GM12878 (cell line): ENCODE data around the gene AFF2. TPM values are rescaled to one million over a fixed set of nuclear protein-coding genes. Genes with fewer than 3 reads are reported as not detected.

ENCODE experiments used
- ATAC-seq: fragments of 200-7000 bp; cut with Tn5 transposase; 3 replicates; pipeline ENCODE4 v1.9.1; 2020; ENCODE audit warnings: mild to moderate bottlenecking, moderate library complexity
- BruUV-seq: library from RNA; stranded (reverse); fragments of 400-500 nt; replicated peaks from 2 replicates; lab custom pipeline; 2021; lab: Mats Ljungman, UMichigan
- CTCF ChIA-PET: fragments of 300-600 bp; sonication (Branson Sonifier 250); formaldehyde crosslinking; extraction: SDS; loops from one replicate; lab custom pipeline; 2021; ENCODE audit warnings: inconsistent platforms; lab: Yijun Ruan, JAX
- POLR2A ChIA-PET: fragments of 350-600 bp; formaldehyde crosslinking; extraction: SDS; loops from one replicate; lab custom pipeline; 2021; ENCODE audit warnings: inconsistent platforms; lab: Charles Lee
- RAD21 ChIA-PET: fragments of 300-600 bp; sonication (Branson Sonifier 250); formaldehyde crosslinking; loops from one replicate; lab custom pipeline; 2023; ENCODE audit warnings: antibody characterized with exemption; ENCODE audit not compliant: unreplicated experiment; lab: Charles Lee
- SMC1A ChIA-PET: fragments of 300-600 bp; sonication (Branson Sonifier 250); formaldehyde crosslinking; loops from one replicate; lab custom pipeline; 2023; ENCODE audit not compliant: unreplicated experiment, uncharacterized antibody; lab: Charles Lee
- DNase-seq: peaks from one replicate; pipeline ENCODE4 v3.0.0-alpha.2; 2011; ENCODE audit warnings: low read depth, low spot score
- FAIRE-seq: peaks from 3 replicates; lab custom pipeline; 2011; peaks lifted over from hg19 to GRCh38; lab: Jason Lieb, UNC
- H2AFZ ChIP-seq: 2 replicates; pipeline ENCODE4 v1.6.0; 2011; ENCODE audit warnings: low read depth, low read length, control low read depth; ENCODE audit not compliant: control insufficient read depth
- H3K27ac ChIP-seq: 2 replicates; pipeline ENCODE4 v1.5.1; 2011; ENCODE audit warnings: control low read depth; ENCODE audit not compliant: control insufficient read depth, insufficient read depth
- H3K27me3 ChIP-seq, 2 experiments: replicated peaks in 1 of 2; 2 replicates each; pipeline versions ENCODE4 v1.6.0 to v1.6.1; 2011; ENCODE audit warnings: low read length in 1 of 2; ENCODE audit not compliant: control insufficient read depth in 2 of 2, insufficient read depth in 2 of 2
- H3K36me3 ChIP-seq, 2 experiments: 2 replicates each; pipeline ENCODE4 v1.5.1; 2011; ENCODE audit warnings: low read length in 1 of 2; ENCODE audit not compliant: control insufficient read depth in 2 of 2, insufficient read depth in 2 of 2
- H3K4me1 ChIP-seq: 2 replicates; pipeline ENCODE4 v1.6.1; 2011; ENCODE audit warnings: mild to moderate bottlenecking, low read length, moderate library complexity, mixed read lengths; ENCODE audit not compliant: control insufficient read depth, insufficient read depth
- H3K4me2 ChIP-seq: 2 replicates; pipeline ENCODE4 v1.6.0; 2011; ENCODE audit warnings: control low read depth; ENCODE audit not compliant: control insufficient read depth, insufficient read depth
- H3K4me3 ChIP-seq: fragments of 200-600 bp; sonication (generic); 2 replicates; pipeline ENCODE4 v1.5.1; 2016
- H3K79me2 ChIP-seq: 2 replicates; pipeline ENCODE4 v1.6.0; 2011; ENCODE audit warnings: low read length; ENCODE audit not compliant: control insufficient read depth, insufficient read depth
- H3K9ac ChIP-seq: 2 replicates; pipeline ENCODE4 v1.8.0; 2011; ENCODE audit warnings: low read length, control low read depth, mixed read lengths; ENCODE audit not compliant: control insufficient read depth, insufficient read depth
- H3K9me3 ChIP-seq: replicated peaks from 3 replicates; pipeline ENCODE4 v1.5.1; 2011; ENCODE audit warnings: mild to moderate bottlenecking, low read length; ENCODE audit not compliant: control insufficient read depth, insufficient read depth
- H4K20me1 ChIP-seq: 2 replicates; pipeline ENCODE4 v1.6.0; 2011; ENCODE audit not compliant: control insufficient read depth, insufficient read depth
- CBFB ChIP-seq: IDR thresholded peaks from 2 replicates; pipeline ENCODE4 v1.6.1; 2016; ENCODE audit warnings: antibody characterized with exemption, low read depth
- CREM ChIP-seq: IDR thresholded peaks from 2 replicates; pipeline ENCODE4 v1.6.1; 2014; ENCODE audit warnings: antibody characterized with exemption, low read depth
- IRF4 ChIP-seq: IDR thresholded peaks from 2 replicates; pipeline ENCODE4 v1.6.1; 2011; ENCODE audit warnings: low read depth, low read length
- MAX ChIP-seq: IDR thresholded peaks from 2 replicates; pipeline ENCODE4 v1.6.1; 2012; ENCODE audit warnings: low read depth, low read length, improper control_type of control experiment
- MYB ChIP-seq: fragments of 150-350 bp; IDR thresholded peaks from 2 replicates; pipeline ENCODE4 v1.6.1; 2014; ENCODE audit warnings: mild to moderate bottlenecking, low read depth, low read length, borderline replicate concordance
- NFYA ChIP-seq: IDR thresholded peaks from 2 replicates; pipeline ENCODE4 v1.6.1; 2011; ENCODE audit warnings: low read depth, mild to moderate bottlenecking, low read length, improper control_type of control experiment, borderline replicate concordance
- PAX8 ChIP-seq: fragments of 450-650 bp; IDR thresholded peaks from 2 replicates; pipeline ENCODE4 v1.6.1; 2017; ENCODE audit warnings: mild to moderate bottlenecking, moderate library complexity
- ZBTB11 ChIP-seq: fragments of 450-650 bp; formaldehyde crosslinking; IDR thresholded peaks from 2 replicates; pipeline ENCODE4 v1.5.0; 2022; ENCODE audit warnings: mild to moderate bottlenecking, missing genetic modification characterization
- whole genome bisulfite sequencing: methylation state at CpG from one replicate; pipeline ENCODE4 v1.1.6; 2016; ENCODE audit warnings: low lambda C conversion rate; ENCODE audit not compliant: insufficient replicate concordance, insufficient coverage; ENCODE audit errors: missing lambda C conversion rate; 5-methylcytosine and 5-hydroxymethylcytosine counted together
- in situ Hi-C: fragments of 300-500 bp; cut with MboI; formaldehyde crosslinking; loops from 9 replicates; pipeline ENCODE4 v1.14.3; 2018; ENCODE audit warnings: mixed read lengths
- intact Hi-C: fragments of 100-400 bp; cut with micrococcal nuclease; formaldehyde crosslinking; loops from one replicate; pipeline ENCODE4 v1.14.2; 2022; ENCODE audit not compliant: unreplicated experiment
- polyA plus RNA-seq, 11 experiments: library from polyadenylated mRNA; depleted of rRNA in 4 of 11; unstranded in 6 of 11; stranded (reverse) in 5 of 11; fragments of >200 nt; fragmentation: Nextera tagmentation in 4 of 11; fragmentation: Illumina TruSeq in 1 of 11; extraction: Ambion mirVana in 4 of 11; extraction: Trizol in 1 of 11; gene quantifications; 1 replicate in 1 of 11; 2 replicates in 10 of 11; pipeline versions ENCODE4 v1.2.1 to v1.2.3, GENCODE V29; 2011 to 2016; ENCODE audit warnings: inconsistent platforms in 2 of 11, missing spikeins in 2 of 11, low read depth in 1 of 11
- total RNA-seq, 4 experiments: library from RNA; depleted of rRNA in 3 of 4; stranded (reverse); fragments of >200 nt in 3 of 4; fragmentation: Illumina TruSeq in 1 of 4; extraction: Trizol in 1 of 4; gene quantifications; 2 replicates each; pipeline versions ENCODE4 v1.2.1 to v1.2.3, GENCODE V29; 2013 to 2021

The AFF2 gene
- total and polyA plus RNA-seq, 10 of the 15 experiments (the other 5 are each of a cell fraction or from before 2014, with no cell fraction given): under 0.01 to 0.03 TPM; not detected in 8

GRCh38 chrX:148785256-148785655 lies 284.8 kb downstream of the AFF2 start:
- DNase-seq (no peak), ATAC-seq (no peak), FAIRE-seq (no peak)
- TF ChIP-seq CBFB: no peak
- no peak for TF ChIP-seq MAX
- TF ChIP-seq MYB: no peak
- no peak for TF ChIP-seq ZBTB11
- TF ChIP-seq IRF4: no peak
- TF ChIP-seq NFYA: no peak
- TF ChIP-seq PAX8: no peak
- no peak for TF ChIP-seq CREM
- 0% methylated on average over 1 of the region's 1 CpG for WGBS
- ChIA-PET CTCF (interaction anchor here (1.0 kb wide), 1 partner anchor 501 kb away, joined by 3 read pairs; no protein-coding TSS in a partner anchor), POLR2A (interaction anchor here (1.1 kb wide), 1 partner anchor 9 kb away, joined by 3 read pairs; no protein-coding TSS in a partner anchor), RAD21 (interaction anchor here (1.0 to 1.5 kb wide), 3 partner anchors 10 to 501 kb away, joined by 3 read pairs; no protein-coding TSS in a partner anchor), SMC1A (interaction anchor here (0.6 kb wide), 1 partner anchor 223 kb away, joined by 4 read pairs; no protein-coding TSS in a partner anchor)
- intact Hi-C loops: no loop called here
- no TSS peak for BruUV-seq
- no peak overlapping the region for H2AFZ ChIP-seq
- no peak overlapping the region for H3K4me2 ChIP-seq
- no peaks in the 10 kb centered on the region for H3K36me3 ChIP-seq
- no peak overlapping the region for H3K27ac ChIP-seq
- no peaks in the 10 kb centered on the region for H3K9me3 ChIP-seq
- H3K4me3 ChIP-seq: no peak overlapping the region
- H3K27me3 ChIP-seq: no peaks in the 10 kb centered on the region
- H3K9ac ChIP-seq: no peak overlapping the region
- no peaks in the 10 kb centered on the region for H3K4me1 ChIP-seq
- H4K20me1 ChIP-seq: no peaks in the 10 kb centered on the region
- no peaks in the 10 kb centered on the region for H3K79me2 ChIP-seq
- in situ Hi-C loops: no loop called here
